K562 (cell line): ENCODE results near the gene APPL2. TPM values are rescaled to one million over a fixed set of nuclear protein-coding genes. Genes with fewer than 3 reads are reported as not detected.

Experiments
- ATAC-seq: fragments of 200-7000 bp; cut with Tn5 transposase; 3 replicates; pipeline ENCODE4 v1.9.1; 2020; ENCODE audit warnings: moderate library complexity
- BruUV-seq: library from RNA; stranded (reverse); fragments of 400-500 nt; replicated peaks from 2 replicates; lab custom pipeline; 2021; lab: Mats Ljungman, UMichigan
- CTCF ChIA-PET: fragments of 300-600 bp; formaldehyde crosslinking; extraction: SDS; loops from one replicate; lab custom pipeline; 2021; ENCODE audit warnings: low intra/inter-chr PET ratio; lab: Yijun Ruan, JAX
- POLR2A ChIA-PET: fragments of 300-600, 350-650 bp; sonication (Branson Sonifier 250); formaldehyde crosslinking; extraction: SDS; loops from one replicate; lab custom pipeline; 2021; ENCODE audit warnings: antibody characterized with exemption, inconsistent platforms; lab: Yijun Ruan, JAX
- DNase-seq, 4 experiments: peaks; one replicate each; pipeline versions ENCODE4 v3.0.0 to v3.0.0-alpha.2; 2011 to 2018; ENCODE audit warnings: low spot score in 3 of 4, mixed read lengths in 3 of 4; ENCODE audit errors: extremely low read depth in 1 of 4
- FAIRE-seq: peaks from 2 replicates; lab custom pipeline; 2011; peaks lifted over from hg19 to GRCh38; lab: Jason Lieb, UNC
- H2AFZ ChIP-seq: 2 replicates; pipeline ENCODE4 v1.6.0; 2011; ENCODE audit warnings: low read depth, low read length, control low read depth, inconsistent platforms
- H3K27ac ChIP-seq: fragments of 200-600 bp; 3 replicates; pipeline ENCODE4 v1.8.0; 2011; ENCODE audit warnings: low read depth, mild to moderate bottlenecking, control low read depth, inconsistent platforms, low read length, moderate library complexity, mixed read lengths; ENCODE audit errors: extremely low read depth
- H3K27me3 ChIP-seq, 2 experiments: fragments of 300-600 bp in 1 of 2; 2 replicates in 1 of 2; 3 replicates in 1 of 2; pipeline versions ENCODE4 v1.6.0 to v1.8.0; 2011; ENCODE audit warnings: inconsistent platforms in 2 of 2, low read length in 2 of 2, mild to moderate bottlenecking in 1 of 2, mixed read lengths in 1 of 2, moderate library complexity in 1 of 2; ENCODE audit not compliant: control insufficient read depth in 2 of 2, insufficient read depth in 2 of 2
- H3K36me3 ChIP-seq: fragments of 300-600 bp; 3 replicates; pipeline ENCODE4 v1.8.0; 2011; ENCODE audit warnings: mild to moderate bottlenecking, low read length, inconsistent platforms; ENCODE audit not compliant: control insufficient read depth, insufficient read depth
- H3K4me1 ChIP-seq, 2 experiments: fragments of 200-600 bp in 1 of 2; replicated peaks in 1 of 2; 2 replicates in 1 of 2; 3 replicates in 1 of 2; pipeline versions ENCODE4 v1.5.1 to v1.8.0; 2011; ENCODE audit warnings: inconsistent platforms in 2 of 2, low read length in 2 of 2, mild to moderate bottlenecking in 1 of 2, mixed read lengths in 1 of 2, moderate library complexity in 1 of 2; ENCODE audit not compliant: control insufficient read depth in 2 of 2, insufficient read depth in 2 of 2
- H3K4me2 ChIP-seq: 2 replicates; pipeline ENCODE4 v1.6.1; 2011; ENCODE audit warnings: low read length, control low read depth, inconsistent platforms, mixed read lengths; ENCODE audit not compliant: insufficient read depth
- H3K4me3 ChIP-seq: fragments of 200-600 bp; sonication (generic), shearing (Covaris generic); 2 replicates; pipeline ENCODE4 v1.5.1; 2016; ENCODE audit warnings: control low read depth, inconsistent platforms
- H3K79me2 ChIP-seq: fragments of 200-600 bp; 3 replicates; pipeline ENCODE4 v1.8.0; 2011; ENCODE audit warnings: low read length, inconsistent platforms; ENCODE audit not compliant: control insufficient read depth, insufficient read depth
- H3K9ac ChIP-seq, 2 experiments: 2 replicates each; pipeline versions ENCODE4 v1.6.0 to v1.6.1; 2011; ENCODE audit warnings: low read depth in 2 of 2, low read length in 2 of 2, control low read depth in 1 of 2, inconsistent platforms in 1 of 2, mild to moderate bottlenecking in 1 of 2, mixed read lengths in 1 of 2; ENCODE audit not compliant: insufficient read depth in 1 of 2
- H3K9me1 ChIP-seq: one replicate; pipeline ENCODE4 v1.6.0; 2011; ENCODE audit warnings: inconsistent platforms, mild to moderate bottlenecking, low read length, moderate library complexity; ENCODE audit not compliant: control insufficient read depth, insufficient read depth
- H3K9me3 ChIP-seq: replicated peaks from 2 replicates; pipeline ENCODE4 v1.5.1; 2011; ENCODE audit warnings: low read depth, low read length, inconsistent platforms; ENCODE audit not compliant: control insufficient read depth, insufficient read depth
- H4K20me1 ChIP-seq: replicated peaks from 2 replicates; pipeline ENCODE4 v1.6.1; 2011; ENCODE audit warnings: low read length, inconsistent platforms, mixed read lengths; ENCODE audit not compliant: control insufficient read depth, insufficient read depth
- BRCA1 ChIP-seq, 2 experiments: fragments of 450-650 bp in 1 of 2; sonication (generic) in 1 of 2; formaldehyde crosslinking in 1 of 2; IDR thresholded peaks; 2 replicates each; pipeline versions ENCODE4 v1.5.0 to v1.6.1; 2017 to 2020; ENCODE audit warnings: mild to moderate bottlenecking in 1 of 2, missing genetic modification reagents in 1 of 2
- CBX2 ChIP-seq: fragments of 200-600 bp; sonication (generic); IDR thresholded peaks from one replicate; pipeline ENCODE4 v1.6.1; 2012; ENCODE audit warnings: mild to moderate bottlenecking, low read length, inconsistent platforms; ENCODE audit not compliant: insufficient read depth, poor library complexity, severe bottlenecking
- GTF2E2 ChIP-seq: fragments of 200-800 bp; sonication (Bioruptor generic); IDR thresholded peaks from 2 replicates; pipeline ENCODE4 v1.6.1; 2016; ENCODE audit warnings: missing genetic modification characterization, missing compliant biosample characterization
- IRF2 ChIP-seq: sonication (generic); formaldehyde crosslinking; IDR thresholded peaks from 2 replicates; pipeline ENCODE4 v1.8.1; 2022; ENCODE audit warnings: mild to moderate bottlenecking, missing genetic modification reagents
- MECOM ChIP-seq: fragments of 250-450 bp; sonication (Bioruptor Pico); IDR thresholded peaks from 2 replicates; pipeline ENCODE4 v1.8.0; 2022; ENCODE audit warnings: inconsistent platforms
- NR2C2 ChIP-seq, 2 experiments: fragments of 200-800 bp in 1 of 2; sonication (Bioruptor generic) in 1 of 2; sonication (generic) in 1 of 2; formaldehyde crosslinking in 1 of 2; IDR thresholded peaks; 2 replicates each; pipeline versions ENCODE4 v1.6.1 to v1.8.0; 2016 to 2022; ENCODE audit warnings: mild to moderate bottlenecking in 1 of 2, missing compliant biosample characterization in 1 of 2, missing genetic modification characterization in 1 of 2, missing genetic modification reagents in 1 of 2
- RFX5 ChIP-seq: IDR thresholded peaks from 2 replicates; pipeline ENCODE4 v1.6.1; 2011; ENCODE audit warnings: low read depth, mild to moderate bottlenecking, improper control_type of control experiment, low read length
- RHOXF2B ChIP-seq: fragments of 250-450 bp; sonication (Bioruptor Pico); conservative IDR thresholded peaks from 2 replicates; pipeline ENCODE4 v1.5.1; 2021
- SRSF9 ChIP-seq: fragments of 200-400 bp; formaldehyde crosslinking; IDR thresholded peaks from 2 replicates; pipeline ENCODE4 v1.6.1; 2017; ENCODE audit warnings: low read depth, low read length, borderline replicate concordance
- TBP ChIP-seq: optimal IDR thresholded peaks from 2 replicates; pipeline ENCODE3; 2011; ENCODE audit warnings: low read depth, low read length, improper control_type of control experiment
- WGBS: fragments of 100-300 bp; shearing (Covaris generic); methylation state at CpG from one replicate; pipeline ENCODE4 v1.1.6; 2016; ENCODE audit warnings: low coverage, mixed read lengths; ENCODE audit not compliant: insufficient coverage; ENCODE audit errors: missing lambda C conversion rate; 5-methylcytosine and 5-hydroxymethylcytosine counted together
- in situ Hi-C: fragments of 300-500 bp; cut with MboI; formaldehyde crosslinking; loops from 4 replicates; pipeline ENCODE4 v1.15.0; 2018; ENCODE audit warnings: inconsistent platforms, mixed read lengths
- intact Hi-C: fragments of 100-400 bp; cut with micrococcal nuclease; formaldehyde crosslinking; loops from 2 replicates; pipeline ENCODE4 v1.14.2; 2022
- polyA plus RNA-seq, 8 experiments: library from polyadenylated mRNA; depleted of rRNA in 4 of 8; stranded (reverse) in 5 of 8; unstranded in 3 of 8; fragments of >200 nt; fragmentation: Nextera tagmentation in 2 of 8; fragmentation: Illumina TruSeq in 1 of 8; extraction: Ambion mirVana in 2 of 8; extraction: Trizol in 1 of 8; gene quantifications; 2 replicates each; pipeline versions ENCODE4 v1.2.1 to v1.2.3, GENCODE V29; 2011 to 2014; ENCODE audit warnings: inconsistent platforms in 1 of 8, missing spikeins in 1 of 8
- total RNA-seq, 7 experiments: library from RNA; depleted of rRNA in 6 of 7; stranded (reverse); fragments of >200 nt in 6 of 7; fragmentation: Illumina TruSeq in 2 of 7; extraction: Trizol in 2 of 7; gene quantifications; 2 replicates each; pipeline versions ENCODE4 v1.2.1 to v1.2.3, GENCODE V29; 2011 to 2021; ENCODE audit warnings: low replicate concordance in 1 of 7
- TF ChIP-seq, protein P1 (sequence below): fragments of 200-400 bp; formaldehyde crosslinking; IDR thresholded peaks from 2 replicates; pipeline ENCODE4 v1.6.1; 2017; ENCODE audit warnings: mild to moderate bottlenecking, low read depth, low read length, moderate library complexity
- TF ChIP-seq, protein P2 (sequence below): fragments of 250-450 bp; sonication (Bioruptor Pico); IDR thresholded peaks from 2 replicates; pipeline ENCODE4 v1.8.0; 2021; ENCODE audit warnings: moderate library complexity, mild to moderate bottlenecking, inconsistent platforms
- TF ChIP-seq, protein P3 (sequence below), 2 experiments: IDR thresholded peaks; 2 replicates each; pipeline ENCODE4 v1.6.1; 2012; ENCODE audit warnings: improper control_type of control experiment in 2 of 2, low read depth in 2 of 2, low read length in 2 of 2, borderline replicate concordance in 1 of 2
- TF ChIP-seq, protein P4 (sequence below): fragments of 450-650 bp; formaldehyde crosslinking; IDR thresholded peaks from 2 replicates; pipeline ENCODE4 v1.4.0; 2022; ENCODE audit warnings: missing genetic modification characterization

APPL2 gene
- total and polyA plus RNA-seq, 9 of the 15 experiments (the other 6 are each of a cell fraction or from before 2014, with no cell fraction given) = 2.1 to 14.4 (median 8.2) TPM

DNA sequence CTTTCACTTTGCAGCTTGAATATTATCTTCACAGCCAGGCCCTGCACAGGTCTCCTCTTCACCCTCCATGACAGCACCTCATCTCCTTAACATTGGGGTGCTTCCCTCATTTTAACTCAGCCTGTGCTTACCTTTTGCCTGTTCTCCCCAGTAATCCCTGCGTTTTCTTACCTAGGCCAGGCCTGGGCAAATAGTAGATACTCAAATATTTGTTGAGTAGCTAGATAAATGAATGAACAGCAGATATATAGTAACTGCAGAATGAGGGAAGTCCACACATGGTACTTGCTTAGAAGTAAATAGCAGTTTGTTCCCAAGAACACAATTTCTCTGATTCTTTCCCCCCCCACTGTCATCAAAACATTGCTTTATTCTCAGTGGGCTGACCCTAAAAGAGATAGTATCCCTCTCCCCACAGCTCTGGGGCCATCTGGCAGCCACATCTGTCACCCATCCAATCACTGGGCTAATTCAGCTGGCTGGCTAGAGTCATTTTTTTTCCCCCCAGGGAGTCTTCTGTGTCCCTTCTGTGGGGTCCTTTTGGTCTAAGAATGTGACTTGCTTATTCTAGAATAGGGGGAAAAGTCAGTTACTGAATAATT, 43.2 kb downstream of the APPL2 start (continued):
- TF ChIP-seq RFX5 = no peak
- no peak for TF ChIP-seq NR2C2 (CRISPR knock-in tag; IDR thresholded peaks at IDR 0.05)
- TF ChIP-seq NR2C2 (tag; IDR thresholded peaks at IDR 0.05) = no peak
- TF ChIP-seq, all 486 proteins: peak for 0

DNA sequence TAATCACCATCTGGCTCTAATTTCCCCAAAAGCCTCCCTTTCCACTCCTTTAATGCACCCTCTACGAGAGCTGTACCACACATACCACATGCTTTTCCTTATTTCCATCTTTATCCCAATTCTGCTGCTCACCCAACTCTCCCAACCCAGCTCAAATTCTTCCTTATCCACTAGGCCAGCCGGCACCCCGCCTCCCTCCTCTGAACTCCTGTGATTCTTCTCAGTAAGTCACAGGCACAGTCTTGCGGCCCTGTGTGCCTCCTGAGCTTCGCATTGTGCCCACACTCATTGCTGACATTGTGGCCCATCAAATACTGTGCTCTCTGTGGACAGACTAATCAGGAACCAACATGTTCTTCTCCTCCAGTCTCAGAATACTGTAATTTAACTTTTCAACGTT, 45.4 kb downstream of the APPL2 start:
- in situ Hi-C loops (no loop called here), intact Hi-C loops (no loop called here)
- no peak overlapping the region for H3K9ac ChIP-seq
- no peak for FAIRE-seq
- H3K4me2 ChIP-seq = no peak overlapping the region
- H4K20me1 ChIP-seq = no peaks in the 10 kb centered on the region
- no peak overlapping the region for H3K4me3 ChIP-seq
- ChIA-PET POLR2A (interaction anchor here (0.7 kb wide), 1 partner anchor 11 kb away, joined by 3 read pairs; no protein-coding TSS in a partner anchor), CTCF (no interaction called here)
- no peaks in the 10 kb centered on the region for H3K9me1 ChIP-seq
- peaks cover 30% of the 10 kb centered on the region for H3K36me3 ChIP-seq
- no peak for ATAC-seq
- no peak overlapping the region for H2AFZ ChIP-seq
- H3K27ac ChIP-seq = no peak overlapping the region
- BruUV-seq = no TSS peak
- H3K4me1 ChIP-seq = no peaks in the 10 kb centered on the region
- WGBS = 69% methylated on average over 6 of the region's 6 CpGs
- DNase-seq = no peak
- no peaks in the 10 kb centered on the region for H3K79me2 ChIP-seq
- H3K9me3 ChIP-seq = no peaks in the 10 kb centered on the region
- H3K27me3 ChIP-seq = no peaks in the 10 kb centered on the region
- TF ChIP-seq CBX2 (no peak), TBP (no peak), SRSF9 (no peak), RHOXF2B (CRISPR knock-in tag) (no peak), IRF2 (no peak), BRCA1 (IDR thresholded peaks at IDR 0.05) (no peak), BRCA1 (CRISPR knock-in tag; IDR thresholded peaks at IDR 0.05) (no peak), GTF2E2 (tag) (no peak), MECOM (no peak)
- TF ChIP-seq, protein P1, sequence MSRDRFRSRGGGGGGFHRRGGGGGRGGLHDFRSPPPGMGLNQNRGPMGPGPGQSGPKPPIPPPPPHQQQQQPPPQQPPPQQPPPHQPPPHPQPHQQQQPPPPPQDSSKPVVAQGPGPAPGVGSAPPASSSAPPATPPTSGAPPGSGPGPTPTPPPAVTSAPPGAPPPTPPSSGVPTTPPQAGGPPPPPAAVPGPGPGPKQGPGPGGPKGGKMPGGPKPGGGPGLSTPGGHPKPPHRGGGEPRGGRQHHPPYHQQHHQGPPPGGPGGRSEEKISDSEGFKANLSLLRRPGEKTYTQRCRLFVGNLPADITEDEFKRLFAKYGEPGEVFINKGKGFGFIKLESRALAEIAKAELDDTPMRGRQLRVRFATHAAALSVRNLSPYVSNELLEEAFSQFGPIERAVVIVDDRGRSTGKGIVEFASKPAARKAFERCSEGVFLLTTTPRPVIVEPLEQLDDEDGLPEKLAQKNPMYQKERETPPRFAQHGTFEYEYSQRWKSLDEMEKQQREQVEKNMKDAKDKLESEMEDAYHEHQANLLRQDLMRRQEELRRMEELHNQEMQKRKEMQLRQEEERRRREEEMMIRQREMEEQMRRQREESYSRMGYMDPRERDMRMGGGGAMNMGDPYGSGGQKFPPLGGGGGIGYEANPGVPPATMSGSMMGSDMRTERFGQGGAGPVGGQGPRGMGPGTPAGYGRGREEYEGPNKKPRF = no peak
- TF ChIP-seq, protein P2, sequence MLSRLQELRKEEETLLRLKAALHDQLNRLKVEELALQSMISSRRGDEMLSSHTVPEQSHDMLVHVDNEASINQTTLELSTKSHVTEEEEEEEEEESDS (CRISPR knock-in tag) = no peak
- TF ChIP-seq, protein P3, sequence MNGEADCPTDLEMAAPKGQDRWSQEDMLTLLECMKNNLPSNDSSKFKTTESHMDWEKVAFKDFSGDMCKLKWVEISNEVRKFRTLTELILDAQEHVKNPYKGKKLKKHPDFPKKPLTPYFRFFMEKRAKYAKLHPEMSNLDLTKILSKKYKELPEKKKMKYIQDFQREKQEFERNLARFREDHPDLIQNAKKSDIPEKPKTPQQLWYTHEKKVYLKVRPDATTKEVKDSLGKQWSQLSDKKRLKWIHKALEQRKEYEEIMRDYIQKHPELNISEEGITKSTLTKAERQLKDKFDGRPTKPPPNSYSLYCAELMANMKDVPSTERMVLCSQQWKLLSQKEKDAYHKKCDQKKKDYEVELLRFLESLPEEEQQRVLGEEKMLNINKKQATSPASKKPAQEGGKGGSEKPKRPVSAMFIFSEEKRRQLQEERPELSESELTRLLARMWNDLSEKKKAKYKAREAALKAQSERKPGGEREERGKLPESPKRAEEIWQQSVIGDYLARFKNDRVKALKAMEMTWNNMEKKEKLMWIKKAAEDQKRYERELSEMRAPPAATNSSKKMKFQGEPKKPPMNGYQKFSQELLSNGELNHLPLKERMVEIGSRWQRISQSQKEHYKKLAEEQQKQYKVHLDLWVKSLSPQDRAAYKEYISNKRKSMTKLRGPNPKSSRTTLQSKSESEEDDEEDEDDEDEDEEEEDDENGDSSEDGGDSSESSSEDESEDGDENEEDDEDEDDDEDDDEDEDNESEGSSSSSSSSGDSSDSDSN (IDR thresholded peaks at IDR 0.05; ENCODE audit: borderline replicate concordance in 1 of 2, low read depth in 2 of 2, low read length in 2 of 2) = no peak
- TF ChIP-seq, protein P4, sequence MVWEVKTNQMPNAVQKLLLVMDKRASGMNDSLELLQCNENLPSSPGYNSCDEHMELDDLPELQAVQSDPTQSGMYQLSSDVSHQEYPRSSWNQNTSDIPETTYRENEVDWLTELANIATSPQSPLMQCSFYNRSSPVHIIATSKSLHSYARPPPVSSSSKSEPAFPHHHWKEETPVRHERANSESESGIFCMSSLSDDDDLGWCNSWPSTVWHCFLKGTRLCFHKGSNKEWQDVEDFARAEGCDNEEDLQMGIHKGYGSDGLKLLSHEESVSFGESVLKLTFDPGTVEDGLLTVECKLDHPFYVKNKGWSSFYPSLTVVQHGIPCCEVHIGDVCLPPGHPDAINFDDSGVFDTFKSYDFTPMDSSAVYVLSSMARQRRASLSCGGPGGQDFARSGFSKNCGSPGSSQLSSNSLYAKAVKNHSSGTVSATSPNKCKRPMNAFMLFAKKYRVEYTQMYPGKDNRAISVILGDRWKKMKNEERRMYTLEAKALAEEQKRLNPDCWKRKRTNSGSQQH (CRISPR knock-in tag) = no peak
